GM19238 (cell line): ENCODE results near the gene PRDM16.

Experiments used
- DNase-seq: peaks from one replicate; pipeline ENCODE4 v3.0.0; 2011; ENCODE audit warnings: low spot score; ENCODE audit not compliant: insufficient read length

PRDM16 gene

DNA sequence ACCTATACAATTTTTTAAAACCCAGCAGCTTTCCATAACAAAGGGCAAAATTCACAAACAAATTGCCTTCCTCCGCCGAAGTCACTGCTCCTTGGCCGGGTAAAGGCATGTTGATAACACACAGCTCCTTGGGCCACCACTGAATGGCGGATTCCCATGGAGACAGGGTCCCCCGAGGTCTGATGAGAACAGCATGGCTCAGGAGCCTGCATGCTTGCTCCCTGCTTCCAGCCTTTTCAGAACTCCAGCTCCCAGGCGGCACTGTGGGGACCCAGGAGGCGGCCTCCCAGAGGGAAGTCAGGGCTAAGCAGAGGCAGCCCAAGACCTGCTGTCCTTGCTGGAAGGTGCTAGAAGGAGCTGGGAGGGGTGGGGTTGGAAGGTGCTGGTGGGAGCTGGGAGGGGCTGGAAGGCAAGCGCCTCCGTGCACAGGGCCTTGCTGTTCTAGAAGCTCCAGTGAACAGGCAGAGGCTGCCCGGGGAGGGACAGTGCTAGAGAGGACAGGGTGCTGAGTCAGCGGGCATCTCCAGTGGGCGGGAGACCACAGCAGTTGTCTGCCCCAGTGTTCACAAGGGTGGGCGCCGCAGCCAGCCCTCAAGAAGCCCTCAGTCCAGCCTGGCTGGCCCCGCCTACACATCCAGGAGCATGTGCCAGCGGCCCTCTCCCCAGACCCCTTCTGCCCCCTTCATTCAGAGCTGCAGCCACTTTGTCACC is 35.1 kb downstream of the PRDM16 start:
- no peak for DNase-seq

DNA sequence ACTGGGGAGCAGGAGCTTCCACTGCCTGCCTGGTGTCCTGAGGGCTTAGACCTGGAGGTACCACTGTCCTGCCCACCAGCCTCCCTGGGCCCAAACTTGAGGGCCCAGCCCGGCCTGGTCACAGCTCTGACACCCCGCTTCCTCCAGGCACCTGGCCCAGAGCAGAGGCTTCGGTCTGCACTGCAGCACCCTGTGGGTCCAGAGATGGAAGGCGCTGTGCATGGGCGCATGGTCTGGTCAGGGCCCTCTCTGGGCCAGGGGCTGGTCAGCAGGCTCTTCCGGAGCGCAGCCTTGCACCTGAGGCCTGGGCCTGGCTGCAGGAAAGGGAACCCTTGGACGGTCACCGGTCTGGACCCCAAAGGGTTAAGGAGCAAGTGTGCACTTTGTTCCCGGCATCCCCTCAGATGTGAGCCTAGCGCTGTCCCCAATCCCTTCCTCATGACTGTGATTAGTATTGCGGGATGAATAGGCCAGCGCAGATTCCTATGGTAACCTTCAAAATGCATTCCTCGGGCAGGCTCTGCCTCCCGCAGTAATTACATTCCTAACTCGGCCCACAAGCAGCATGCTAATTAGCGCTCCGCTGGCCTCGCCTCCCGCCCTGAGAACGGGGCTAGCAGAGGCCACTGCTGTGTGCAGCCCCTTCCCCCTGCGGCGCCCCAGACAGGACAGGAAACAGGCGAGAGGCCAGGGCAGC is 36.3 kb downstream of the PRDM16 start:
- DNase-seq: no peak

DNA sequence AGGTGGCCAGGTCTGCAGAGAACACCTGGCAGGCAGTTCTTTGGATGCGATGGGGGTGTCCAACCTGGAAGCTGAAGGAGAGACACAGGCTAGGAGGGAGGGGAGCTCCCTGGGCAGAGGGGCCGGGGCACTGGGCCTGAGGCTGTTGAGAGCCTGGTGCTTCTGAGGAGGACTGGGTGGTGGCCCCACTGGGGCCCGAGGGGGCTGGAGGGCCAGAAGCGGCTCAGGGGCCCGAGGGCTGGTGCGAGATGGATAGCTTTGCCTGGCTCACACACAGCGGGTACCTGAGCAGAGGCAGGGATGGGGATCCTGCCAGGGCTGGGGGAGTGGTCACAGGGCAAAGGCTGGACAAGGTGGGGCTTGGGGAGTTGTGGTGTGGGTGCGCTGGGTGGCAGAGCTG is 37.2 kb downstream of the PRDM16 start:
- no peak for DNase-seq

DNA sequence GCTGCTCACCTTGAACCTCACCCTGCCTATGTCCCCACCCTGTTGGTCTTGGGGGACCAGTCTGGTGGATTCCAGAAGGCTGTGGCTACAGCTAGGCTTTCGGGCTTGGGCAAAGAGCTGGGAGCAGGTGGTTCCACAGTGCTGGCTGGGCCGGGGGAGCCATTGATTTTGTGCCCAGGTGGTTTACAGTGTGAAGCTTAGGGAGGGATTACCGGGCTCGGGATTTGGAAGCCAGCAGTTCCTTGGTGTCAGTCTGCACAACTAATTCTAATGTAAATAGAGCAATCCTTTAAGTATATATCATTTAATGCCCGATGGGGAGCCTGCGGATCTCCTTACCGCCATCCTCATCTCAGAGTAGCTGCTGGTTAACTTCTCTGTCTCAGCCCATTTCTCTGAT is 38.2 kb downstream of the PRDM16 start:
- DNase-seq: no peak

DNA sequence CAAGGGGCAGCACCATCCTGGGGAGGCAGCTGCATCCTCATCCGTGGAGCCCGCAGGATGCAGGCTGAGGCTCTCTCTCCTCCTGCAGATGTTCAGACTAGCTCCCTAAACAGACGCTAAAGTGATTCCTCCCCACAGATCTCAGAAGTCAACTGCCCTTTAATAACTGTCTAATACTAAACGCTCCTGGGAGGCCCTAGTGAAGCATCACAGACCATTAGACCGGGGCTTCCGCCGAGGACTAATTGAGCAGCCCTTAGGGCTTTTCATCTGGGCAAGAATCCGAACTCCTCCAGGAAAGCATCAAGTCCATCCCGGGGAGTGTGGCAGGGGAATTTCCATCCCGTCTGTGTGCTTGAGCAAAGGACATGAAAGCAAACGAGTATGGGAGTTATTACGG is 40.4 kb downstream of the PRDM16 start:
- no peak for DNase-seq

DNA sequence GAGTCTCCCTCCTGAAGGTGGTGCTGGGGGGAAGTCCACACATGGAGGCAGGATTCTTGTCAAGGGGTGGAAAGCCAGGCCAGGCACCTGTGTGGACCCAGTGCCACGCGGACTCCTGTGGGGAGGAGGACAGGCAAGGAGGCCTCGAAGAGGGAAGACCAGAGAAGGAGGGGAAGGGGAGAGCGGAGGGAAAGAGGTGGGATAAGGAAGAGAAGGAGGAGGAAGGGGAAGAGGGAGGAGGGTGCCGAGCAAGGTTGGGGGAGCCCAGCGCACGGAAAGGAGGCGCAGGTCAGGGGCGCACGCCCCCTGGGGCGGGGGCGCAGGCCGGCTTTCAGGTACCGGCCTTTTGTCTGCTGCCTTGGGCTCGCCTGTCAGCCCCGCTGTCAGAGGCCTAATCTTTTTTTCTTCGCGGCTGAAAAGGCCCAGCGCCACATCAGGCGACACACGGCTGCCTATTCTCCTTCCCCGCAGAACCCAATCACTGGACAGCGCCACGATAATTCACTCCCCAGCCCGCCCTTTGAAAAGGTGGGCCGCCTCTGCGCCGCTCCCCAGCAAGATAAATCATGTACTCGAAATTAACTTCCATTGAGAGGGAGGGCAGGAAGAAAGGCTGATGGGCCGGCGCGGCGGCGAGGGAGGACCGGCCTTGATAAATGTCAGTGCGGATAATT is 42.5 kb downstream of the PRDM16 start:
- no peak for DNase-seq

DNA sequence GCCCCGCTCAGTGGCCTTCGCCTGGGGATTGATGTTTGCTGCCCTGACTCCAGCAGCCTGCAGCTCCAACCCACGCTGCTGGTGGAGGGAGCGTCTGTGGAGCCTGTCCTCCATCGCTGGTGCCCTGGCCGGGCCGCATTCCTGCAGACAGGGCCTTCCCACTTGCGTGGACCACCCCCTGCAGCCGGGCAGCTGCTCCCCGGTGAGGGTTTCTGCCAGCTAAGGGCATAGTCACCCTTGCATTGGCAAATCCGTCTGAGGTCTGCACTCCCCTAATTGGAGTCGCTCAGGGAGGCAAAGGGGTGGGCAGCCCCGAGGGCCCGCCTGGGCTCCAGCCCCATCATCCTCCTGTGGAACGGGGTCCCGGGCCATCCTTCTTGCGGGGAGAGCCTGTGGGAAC is 43.5 kb downstream of the PRDM16 start:
- DNase-seq: no peak

DNA sequence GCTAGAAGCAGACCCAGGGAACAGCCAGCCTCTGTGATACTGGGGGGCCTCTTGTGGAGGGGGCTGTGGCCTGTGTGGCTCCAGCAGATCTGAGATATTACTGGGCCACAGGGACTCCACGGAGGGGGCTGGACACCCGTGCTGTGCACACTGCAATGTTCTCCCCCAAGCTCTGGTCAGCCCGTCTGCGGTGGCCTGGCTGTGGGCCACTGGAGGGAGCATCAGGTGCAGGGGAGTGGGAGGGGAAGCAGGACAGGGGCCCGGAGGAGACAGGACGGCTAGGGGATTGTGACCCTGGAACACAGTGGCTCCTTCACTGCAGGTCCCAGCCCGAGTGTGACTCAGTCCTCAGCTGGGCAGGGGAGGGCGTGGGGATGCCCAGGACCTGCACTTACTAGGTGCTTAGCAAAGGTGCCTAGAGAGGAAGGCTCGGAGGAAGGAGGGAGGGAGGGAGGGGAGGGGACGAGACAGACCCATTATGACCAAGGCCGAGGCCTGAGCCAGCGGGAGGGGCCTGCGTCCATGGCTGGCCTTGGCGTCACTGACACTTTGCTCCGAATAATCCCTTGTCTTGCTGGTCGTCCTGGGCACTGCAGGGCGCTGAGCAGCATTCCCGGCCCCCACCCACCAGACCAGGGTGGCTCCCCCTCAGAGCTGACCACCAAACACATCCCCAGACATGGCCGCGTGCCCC is 44.2 kb downstream of the PRDM16 start:
- no peak for DNase-seq

DNA sequence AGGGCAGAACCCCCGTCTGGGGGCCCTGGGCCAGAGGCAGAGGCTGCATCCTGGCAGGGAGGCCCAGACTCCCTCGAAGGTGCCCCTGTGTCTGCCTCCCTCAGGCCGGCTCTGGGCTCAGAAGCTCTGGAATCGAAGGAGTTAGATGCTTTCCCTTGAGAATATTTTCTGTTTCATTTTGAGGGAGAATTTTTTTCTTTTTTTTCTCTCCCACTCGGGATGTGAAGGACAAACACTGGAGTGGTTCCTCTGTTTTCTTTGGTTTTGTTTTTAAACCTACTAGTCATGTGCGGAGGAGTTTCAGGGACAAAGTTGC is 44.7 kb downstream of the PRDM16 start:
- no peak for DNase-seq

DNA sequence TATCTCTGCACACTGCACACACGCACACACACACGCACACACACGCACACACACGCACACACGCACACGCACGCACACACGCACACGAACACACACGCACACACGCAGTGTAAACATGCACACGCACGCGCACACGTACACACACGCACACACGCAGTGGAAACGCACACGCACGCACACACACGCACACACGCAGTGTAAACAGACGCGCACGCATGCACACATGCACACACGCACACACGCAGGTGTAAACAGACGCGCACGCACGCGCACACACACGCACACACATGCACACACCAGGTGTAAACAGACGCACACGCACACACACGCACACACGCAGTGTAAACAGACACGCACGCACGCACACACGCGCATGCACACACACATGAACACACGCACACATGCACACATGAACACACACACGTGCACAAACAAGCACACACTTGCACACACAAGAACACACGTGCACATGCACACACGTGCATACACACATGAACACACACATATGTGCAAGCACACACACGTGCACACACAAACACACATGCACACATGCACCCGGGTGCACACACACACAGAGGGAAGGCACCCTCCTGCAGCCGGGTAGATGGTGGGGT is 45.2 kb downstream of the PRDM16 start:
- DNase-seq: no peak

DNA sequence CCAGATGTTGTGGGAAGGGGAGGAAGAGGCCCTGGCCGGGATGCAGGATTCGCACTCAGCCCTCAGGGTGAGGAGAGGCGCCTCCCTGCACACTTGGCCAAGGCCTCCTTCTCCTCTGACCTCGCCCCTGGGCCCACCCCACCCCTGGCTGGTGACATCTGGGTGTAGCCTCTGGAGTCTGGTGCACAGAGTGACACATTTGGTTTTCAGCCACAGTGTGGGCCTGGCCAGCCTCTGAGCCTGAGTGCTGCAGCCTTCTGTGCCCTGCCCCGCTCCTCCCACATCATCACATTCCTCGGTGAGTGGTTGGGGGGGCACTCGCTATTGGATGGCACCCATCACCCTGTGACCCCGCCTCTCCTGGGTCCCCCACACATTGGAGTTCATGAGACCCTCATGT is 45.8 kb downstream of the PRDM16 start:
- no peak for DNase-seq

DNA sequence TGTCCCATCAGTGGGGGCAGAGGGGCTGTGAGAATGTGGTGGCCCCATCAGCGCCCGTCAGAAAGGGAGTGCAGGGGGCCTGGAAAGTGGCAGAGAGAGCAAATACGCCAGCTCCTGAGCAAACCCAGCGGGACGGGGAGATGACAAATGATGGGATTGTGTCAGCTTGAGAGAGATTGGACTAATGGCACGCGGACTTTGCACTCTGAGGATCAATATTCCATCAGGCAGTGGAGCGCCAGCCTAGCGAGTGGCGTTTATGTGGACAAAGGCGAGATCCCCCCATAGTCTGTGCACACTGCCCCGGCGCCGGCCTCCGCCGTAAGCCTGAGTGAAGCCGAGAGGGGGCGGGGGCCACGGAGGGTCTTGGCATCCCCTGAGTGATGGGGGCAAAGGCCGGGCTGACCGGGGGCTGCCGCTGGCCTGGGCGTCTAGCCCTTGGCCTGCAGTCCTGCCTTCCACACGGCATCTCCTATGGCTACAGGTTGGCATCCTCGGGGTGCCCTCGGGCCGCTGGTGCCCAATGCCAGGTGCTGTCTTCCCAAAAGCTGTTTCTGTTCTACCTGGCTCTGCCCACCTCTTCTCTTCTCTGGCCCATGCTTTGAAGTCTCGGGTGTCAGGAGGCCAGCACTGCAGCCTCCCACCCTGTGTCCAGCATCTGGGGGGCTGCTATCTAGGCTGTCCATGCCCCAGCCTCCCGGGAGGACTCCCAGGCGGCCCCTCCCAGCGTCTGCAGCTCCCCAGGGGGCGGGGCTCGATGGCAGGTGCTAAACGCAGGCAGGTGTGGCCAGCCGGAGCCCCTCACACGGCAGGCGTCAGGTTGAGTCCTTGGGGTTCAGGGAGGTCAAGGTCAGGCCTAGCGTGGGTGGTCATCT is 46.5 kb downstream of the PRDM16 start:
- DNase-seq: no peak

DNA sequence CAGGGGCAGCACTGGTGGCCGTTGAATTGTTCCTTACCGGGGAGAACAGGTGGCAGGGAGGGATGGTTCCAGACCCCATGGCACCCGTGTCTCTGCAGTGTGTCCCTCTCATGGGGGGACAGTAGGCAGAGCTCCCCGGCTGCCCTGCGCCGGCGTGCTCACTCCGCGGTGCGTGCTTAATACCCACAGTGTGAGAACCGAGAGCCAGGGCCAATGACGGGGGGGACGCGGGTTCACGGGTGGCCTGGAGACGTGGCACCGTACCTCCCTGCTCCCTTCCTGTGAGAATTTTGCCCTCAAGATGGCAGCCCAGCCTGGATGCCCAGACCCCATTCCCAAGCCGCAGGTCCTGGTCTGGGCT is 47.1 kb downstream of the PRDM16 start:
- no peak for DNase-seq

DNA sequence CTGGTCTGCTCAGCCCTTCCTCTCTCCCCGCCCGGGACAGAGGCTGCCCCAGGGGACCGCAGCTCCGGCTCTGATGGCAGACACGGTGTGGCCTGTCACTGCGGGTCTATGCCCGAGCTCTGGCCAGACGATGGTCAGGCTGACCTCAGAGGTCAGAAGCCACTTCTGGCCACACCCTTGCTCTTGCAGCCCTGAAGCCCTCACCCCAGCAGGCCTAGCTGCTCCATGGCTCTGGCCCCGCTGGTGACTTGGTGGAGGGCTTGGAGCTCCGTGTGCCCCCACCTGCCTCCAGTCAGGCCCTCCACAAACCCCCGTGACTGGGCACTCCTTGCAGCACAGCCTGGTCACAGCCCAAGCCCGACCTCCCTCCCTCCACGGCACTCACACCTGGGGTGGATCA is 47.6 kb downstream of the PRDM16 start:
- no peak for DNase-seq

DNA sequence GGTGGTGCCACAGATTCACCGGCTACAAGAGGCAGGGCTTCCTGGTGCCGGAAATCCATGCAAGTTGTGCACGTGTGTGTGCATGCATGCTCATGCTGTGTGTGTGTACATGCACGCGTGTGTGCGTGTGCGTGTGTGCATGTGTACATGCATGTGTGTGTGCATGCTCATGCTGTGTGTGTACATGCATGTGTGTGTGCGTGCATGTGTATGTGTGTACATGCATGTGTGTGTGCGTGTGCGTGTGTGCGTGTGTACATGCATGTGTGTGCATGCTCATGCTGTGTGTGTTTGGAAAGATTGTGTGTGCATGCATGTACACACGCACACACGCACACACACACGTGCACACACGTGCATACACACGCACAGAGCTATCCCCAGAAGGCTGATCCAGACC is 48.9 kb downstream of the PRDM16 start:
- no peak for DNase-seq

DNA sequence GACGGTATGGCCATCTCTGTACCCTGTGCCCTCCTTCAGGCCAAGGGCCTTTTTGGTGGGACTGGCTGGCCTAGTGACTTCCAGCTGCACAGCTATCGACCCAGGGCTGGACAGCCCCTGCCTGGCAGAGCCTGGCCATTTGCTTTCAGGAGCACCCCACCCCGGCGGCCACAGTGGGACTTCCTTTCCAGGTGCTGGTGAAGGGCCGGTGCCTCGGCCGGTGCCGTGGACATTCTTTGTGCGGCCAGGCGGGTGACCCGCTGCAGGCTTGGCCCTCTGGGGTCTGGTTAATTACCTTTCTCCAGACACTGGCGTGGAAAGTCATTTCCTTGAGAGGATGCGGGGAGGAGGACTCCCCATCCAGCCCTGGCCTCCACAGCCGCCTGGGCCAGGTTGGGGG is 50.1 kb downstream of the PRDM16 start:
- DNase-seq: no peak

DNA sequence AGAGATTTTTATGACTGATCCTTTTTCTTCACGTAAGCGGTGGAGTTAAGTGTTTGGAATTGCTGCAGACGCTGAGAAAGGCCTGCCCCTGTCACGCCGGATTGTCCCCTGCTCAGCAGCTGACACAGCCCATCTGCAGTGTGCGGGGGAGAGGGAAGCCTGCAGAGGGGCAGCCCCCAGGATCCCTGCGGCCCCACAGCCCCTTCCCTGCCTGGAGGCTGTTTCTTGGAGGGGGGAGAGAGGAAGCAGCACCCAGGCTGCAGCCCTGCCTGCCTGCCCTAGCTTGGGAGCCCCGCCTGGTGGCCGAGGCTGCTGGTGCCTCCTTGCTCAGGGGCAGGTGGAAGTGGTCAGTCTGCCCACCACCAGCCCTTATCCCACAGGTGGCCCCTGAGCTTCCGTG is 50.7 kb downstream of the PRDM16 start:
- DNase-seq: no peak

DNA sequence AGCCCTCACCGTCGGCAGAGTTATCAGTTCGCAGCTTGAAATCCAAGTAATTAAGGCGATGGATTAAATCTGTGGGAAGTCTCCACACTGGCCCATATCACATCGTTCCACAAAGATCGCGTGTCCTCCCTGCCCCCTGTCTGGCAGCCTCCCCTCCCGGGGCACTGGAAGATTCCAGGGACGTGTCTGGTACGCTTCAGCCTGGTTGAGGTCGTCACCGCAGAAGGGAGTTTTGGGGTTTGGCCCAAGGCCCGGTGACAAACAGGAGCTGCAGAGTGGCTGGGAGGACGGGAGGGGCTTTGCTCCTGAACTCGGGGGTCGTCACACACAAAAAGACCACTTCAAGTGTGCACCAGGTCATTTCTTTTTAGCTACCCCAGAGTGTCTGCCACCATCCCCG is 51.1 kb downstream of the PRDM16 start:
- DNase-seq: no peak

DNA sequence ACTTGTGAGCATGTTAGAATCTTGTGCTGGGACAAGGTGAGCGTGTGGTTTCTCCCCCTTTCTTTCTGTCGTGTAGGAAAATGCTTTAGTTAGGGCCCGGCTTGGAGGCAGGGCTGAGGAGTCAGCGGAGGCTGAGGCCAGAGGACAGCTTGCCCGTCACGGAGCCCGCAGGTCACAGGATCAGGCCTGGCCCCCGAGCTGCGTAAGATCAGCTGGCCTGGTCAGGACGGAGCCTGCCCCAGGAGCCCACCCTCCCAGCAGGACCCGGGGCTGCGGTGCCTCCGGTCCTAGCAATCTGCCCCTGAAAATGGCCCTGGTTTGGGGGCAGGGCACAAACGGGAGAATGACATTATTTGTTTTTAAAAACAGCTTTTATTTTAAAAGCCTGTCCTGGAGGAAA is 52.0 kb downstream of the PRDM16 start:
- no peak for DNase-seq

DNA sequence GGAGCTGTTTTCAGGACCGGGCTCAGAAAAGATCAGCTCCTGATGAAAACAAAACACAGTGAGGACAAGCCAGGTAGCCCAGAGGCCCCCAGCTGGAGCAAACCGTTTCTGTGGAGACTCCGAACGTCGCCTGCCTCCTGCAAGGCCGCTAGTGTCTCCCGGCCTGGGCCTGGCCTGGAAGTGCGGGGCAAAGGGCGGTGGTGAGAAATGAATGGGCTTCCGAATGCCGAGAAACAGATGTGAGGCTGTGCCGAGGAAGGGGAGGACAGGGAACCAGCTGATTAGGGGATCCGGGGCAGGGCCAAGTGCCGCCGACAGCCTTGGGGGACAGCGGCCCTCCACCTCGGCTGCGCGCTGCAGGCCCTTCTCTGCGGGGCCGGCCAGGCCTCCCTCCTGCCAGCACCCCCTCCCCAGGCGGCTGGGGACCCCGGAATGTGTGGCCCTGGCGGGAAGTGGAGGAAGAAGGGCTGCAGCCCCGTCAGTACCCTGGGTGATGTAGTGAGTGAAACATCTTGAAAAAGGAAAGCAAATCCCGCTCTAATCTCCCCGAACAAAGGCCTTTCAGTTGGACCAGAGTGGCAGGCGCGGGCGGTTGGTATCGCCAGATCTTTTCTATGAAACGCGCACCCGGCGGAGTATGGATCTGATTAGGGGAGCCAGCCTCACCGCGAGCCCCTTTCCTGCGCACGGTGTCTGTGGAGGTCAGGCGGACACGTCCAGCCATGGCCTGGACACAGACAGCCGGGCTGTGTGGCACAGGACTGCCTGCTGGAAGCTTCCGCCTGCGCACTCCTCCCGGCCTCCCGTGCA is 52.6 kb downstream of the PRDM16 start:
- DNase-seq: no peak
